ENCODE data around the gene SF1. TPM values are rescaled to one million over a fixed set of nuclear protein-coding genes. Genes with fewer than 3 reads are reported as not detected.

Gene SF1
- 415 TPM for total RNA-seq (ENCODE audit: unreplicated experiment)
- long read RNA-seq, transcript SF1-212 (2 exons, 983 nt) = major isoform, 12 of 22 reads
- long read RNA-seq, partial matches to known transcripts = 1 of 22 reads
- long read RNA-seq, other reads (novel, unspliced or antisense) = 7 of 22 reads

GRCh38 chr11:64778473-64779298 is at the start of gene SF1:
SF1 (minus strand) TSS chr11:64778542; CDS start chr11:64778392, 150 bp downstream.
- peaks cover 11% of the 10 kb centered on the region for H3K9me3 Mint-ChIP-seq (ENCODE audit: unreplicated experiment)
- peak; percentile 98 for DNase-seq
- H3K4me3 Mint-ChIP-seq (ENCODE audit: unreplicated experiment) = peak within 1 kb of the TSS; percentile 95
- no peaks in the 10 kb centered on the region for H3K36me3 Mint-ChIP-seq (ENCODE audit: unreplicated experiment)
- peaks cover 20% of the 10 kb centered on the region for H3K4me1 Mint-ChIP-seq (ENCODE audit: low read depth, unreplicated experiment)
- TF ChIP-seq CTCF (IDR thresholded peaks at IDR 0.05; ENCODE audit: partially characterized antibody, unreplicated experiment) = no peak
- peak within 1 kb of the TSS; percentile 92 for H3K27ac Mint-ChIP-seq (ENCODE audit: unreplicated experiment)
- H3K27me3 Mint-ChIP-seq (ENCODE audit: unreplicated experiment) = peaks cover 12% of the 10 kb centered on the region

- Mint-ChIP-seq H3K36me3 (ENCODE audit: unreplicated experiment) (no peaks in the 10 kb centered on the region), H3K9me3 (ENCODE audit: unreplicated experiment) (peaks cover 4% of the 10 kb centered on the region)
- DNase-seq = no peak
Measured at GRCh38 chr11:64827451-64827839, 49.1 kb upstream of the SF1 start.

GRCh38 chr11:64826578-64827450 is 48.5 kb upstream of the SF1 start:
- no peak for DNase-seq
- Mint-ChIP-seq H3K9me3 (ENCODE audit: unreplicated experiment) (peaks cover 2% of the 10 kb centered on the region), H3K4me1 (ENCODE audit: low read depth, unreplicated experiment) (peaks cover 2% of the 10 kb centered on the region), H3K27me3 (ENCODE audit: unreplicated experiment) (peaks cover 3% of the 10 kb centered on the region), H3K36me3 (ENCODE audit: unreplicated experiment) (no peaks in the 10 kb centered on the region), H3K27ac (ENCODE audit: unreplicated experiment) (no peak overlapping the region), H3K4me3 (ENCODE audit: unreplicated experiment) (no peak overlapping the region)
- no peak for TF ChIP-seq CTCF (IDR thresholded peaks at IDR 0.05; ENCODE audit: partially characterized antibody, unreplicated experiment)

More at GRCh38 chr11:64827451-64827839, 49.1 kb upstream of the SF1 start:
- Mint-ChIP-seq H3K27me3 (ENCODE audit: unreplicated experiment) (peaks cover 3% of the 10 kb centered on the region), H3K4me1 (ENCODE audit: low read depth, unreplicated experiment) (peaks cover 6% of the 10 kb centered on the region), H3K4me3 (ENCODE audit: unreplicated experiment) (no peak overlapping the region), H3K27ac (ENCODE audit: unreplicated experiment) (no peak overlapping the region)
- TF ChIP-seq CTCF (IDR thresholded peaks at IDR 0.05; ENCODE audit: partially characterized antibody, unreplicated experiment) = no peak

- Mint-ChIP-seq H3K4me3 (ENCODE audit: unreplicated experiment) (no peak overlapping the region), H3K9me3 (ENCODE audit: unreplicated experiment) (peaks cover 3% of the 10 kb centered on the region)
Measured at GRCh38 chr11:64826062-64826461, 47.7 kb upstream of the SF1 start.

More at GRCh38 chr11:64826062-64826461, 47.7 kb upstream of the SF1 start:
- no peak for DNase-seq
- no peak for TF ChIP-seq CTCF (IDR thresholded peaks at IDR 0.05; ENCODE audit: partially characterized antibody, unreplicated experiment)
- Mint-ChIP-seq H3K27ac (ENCODE audit: unreplicated experiment) (no peak overlapping the region), H3K36me3 (ENCODE audit: unreplicated experiment) (no peaks in the 10 kb centered on the region), H3K27me3 (ENCODE audit: unreplicated experiment) (peaks cover 2% of the 10 kb centered on the region), H3K4me1 (ENCODE audit: low read depth, unreplicated experiment) (no peaks in the 10 kb centered on the region)
